M059J (cell line): Measurements from ENCODE around the gene LYRM2. TPM values are rescaled to one million over a fixed set of nuclear protein-coding genes. Genes with fewer than 3 reads are reported as not detected.

Experiments
- DNase-seq: peaks from one replicate; pipeline ENCODE4 v3.0.0-alpha.2; 2012; ENCODE audit warnings: low read depth
- total RNA-seq: library from RNA; depleted of rRNA; stranded (reverse); fragments of >200 nt; shearing (Covaris generic); gene quantifications from 2 replicates; pipeline ENCODE4 v1.2.3, GENCODE V29; 2014; rRNA removed

LYRM2 gene
- total RNA-seq, 1 experiment from 2014 or later, result 20.6 TPM

DNA sequence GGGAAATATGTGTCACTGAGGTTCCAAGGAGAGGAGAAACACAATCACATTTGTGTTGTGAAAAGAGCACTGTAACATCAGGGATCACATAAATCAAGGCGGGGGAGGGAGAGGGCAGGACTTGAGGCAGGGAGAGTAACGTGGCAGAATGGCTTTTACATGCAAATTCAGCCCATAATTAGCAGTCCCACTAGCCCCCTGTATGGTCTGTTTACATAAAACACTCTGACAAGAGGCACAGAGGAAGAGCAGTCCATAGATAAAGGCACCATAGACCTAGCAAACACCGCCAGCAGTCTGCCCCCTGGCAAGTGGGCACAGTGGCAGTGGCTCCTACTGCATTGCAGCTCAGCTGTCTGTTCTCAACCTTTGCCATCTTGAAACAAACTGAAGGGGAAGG, 82.7 kb downstream of the LYRM2 start:
- no peak for DNase-seq

DNA sequence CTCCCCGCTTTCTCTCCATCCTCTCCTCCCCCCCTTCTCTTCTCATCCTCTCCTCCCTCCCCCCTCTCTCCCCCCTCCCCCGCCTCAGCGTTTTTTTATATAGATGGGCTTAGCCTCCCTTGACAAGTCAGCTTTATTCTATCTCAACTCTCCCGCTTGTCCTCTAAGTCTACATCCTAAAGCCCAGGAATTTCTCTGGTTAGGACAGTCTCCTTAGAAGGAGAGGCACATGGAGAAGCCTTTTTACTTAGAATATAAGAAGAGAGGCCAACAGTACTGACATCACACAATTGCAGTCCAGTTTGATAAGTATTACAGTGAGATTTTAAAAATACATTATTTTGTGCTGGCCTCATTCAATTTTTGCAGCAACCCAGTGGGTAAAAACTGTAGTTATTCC, 83.5 kb downstream of the LYRM2 start:
- DNase-seq, result no peak

DNA sequence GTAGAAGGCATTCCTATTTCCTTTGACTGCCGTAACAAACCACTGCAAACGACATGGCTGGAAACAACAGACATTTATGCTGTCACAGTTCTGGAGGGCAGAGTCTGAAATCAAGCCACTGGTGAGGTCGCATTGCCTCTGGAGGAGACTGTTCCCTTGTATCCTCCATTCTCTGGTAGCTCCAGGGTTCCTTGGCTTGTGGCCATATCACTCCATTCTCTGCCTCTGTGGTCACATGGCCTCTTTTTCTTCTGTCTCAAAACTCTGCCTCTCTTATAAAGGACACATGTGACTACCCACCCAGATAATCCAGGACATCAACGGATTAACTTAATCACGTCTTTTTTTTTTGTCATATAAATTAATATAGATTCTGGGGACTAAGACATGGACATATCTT, 84.4 kb downstream of the LYRM2 start:
- no peak for DNase-seq

DNA sequence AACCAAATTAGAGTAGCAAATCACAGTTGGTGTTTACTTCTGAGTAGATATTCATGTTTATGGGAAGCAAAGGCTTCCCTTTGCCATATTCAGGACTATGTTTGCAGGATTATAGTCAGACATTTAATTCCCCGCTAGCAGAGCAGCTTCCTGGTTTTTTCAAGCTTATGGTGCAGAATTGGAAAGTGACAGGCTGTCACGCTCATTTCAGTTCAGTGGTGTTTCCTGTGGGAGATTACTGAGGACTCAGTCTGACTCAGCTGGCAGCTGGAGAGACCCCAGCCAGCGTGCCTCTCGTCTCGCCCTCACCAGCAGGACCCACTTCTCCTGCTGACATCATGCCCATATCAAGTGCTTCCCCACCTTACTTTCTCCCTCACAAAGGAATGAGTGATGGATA, 85.1 kb downstream of the LYRM2 start:
- DNase-seq, result no peak

DNA sequence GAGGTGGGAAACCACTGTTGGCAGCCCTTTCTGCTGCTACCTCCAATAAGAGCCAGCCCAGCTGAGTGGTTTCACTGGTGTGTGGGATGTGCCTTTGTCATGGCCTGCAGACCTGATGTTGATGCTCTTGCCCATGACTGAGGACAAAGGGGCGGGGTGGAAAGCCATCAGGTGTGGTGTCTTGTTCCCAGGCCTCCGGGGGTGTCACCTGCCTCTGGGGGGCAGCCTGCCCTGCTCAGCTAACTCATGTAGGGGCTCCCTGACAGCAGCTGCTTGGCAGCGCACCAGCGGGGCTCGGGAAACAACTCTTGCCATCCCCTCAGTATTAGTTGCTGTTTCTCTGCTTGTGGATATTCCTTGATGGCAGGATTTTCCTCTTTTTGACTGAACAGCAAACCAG, 91.3 kb downstream of the LYRM2 start:
- no peak for DNase-seq

DNA sequence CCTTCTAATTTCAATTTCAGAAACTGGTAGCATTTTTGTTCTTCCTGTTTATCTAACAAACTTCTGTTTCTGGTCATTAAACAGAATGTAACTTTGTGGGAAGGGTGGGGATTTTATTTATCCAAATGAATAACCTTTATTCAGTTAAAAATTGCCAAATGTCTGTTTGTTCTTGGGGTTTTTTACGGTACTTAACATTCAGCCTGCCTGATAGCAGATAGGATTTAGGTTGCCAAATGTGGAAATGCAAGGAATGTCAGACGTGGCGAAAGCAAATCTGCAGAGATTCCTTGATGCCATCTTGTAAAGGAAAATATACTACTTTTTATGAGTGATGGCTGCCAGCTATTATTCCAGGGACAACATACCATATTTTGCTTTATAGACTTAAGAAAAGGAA, 95.7 kb downstream of the LYRM2 start:
- no peak for DNase-seq

- DNase-seq, result no peak
These were observed 96.3 kb downstream of the LYRM2 start for GRCh38 chr6:89542081-89542857.

DNA sequence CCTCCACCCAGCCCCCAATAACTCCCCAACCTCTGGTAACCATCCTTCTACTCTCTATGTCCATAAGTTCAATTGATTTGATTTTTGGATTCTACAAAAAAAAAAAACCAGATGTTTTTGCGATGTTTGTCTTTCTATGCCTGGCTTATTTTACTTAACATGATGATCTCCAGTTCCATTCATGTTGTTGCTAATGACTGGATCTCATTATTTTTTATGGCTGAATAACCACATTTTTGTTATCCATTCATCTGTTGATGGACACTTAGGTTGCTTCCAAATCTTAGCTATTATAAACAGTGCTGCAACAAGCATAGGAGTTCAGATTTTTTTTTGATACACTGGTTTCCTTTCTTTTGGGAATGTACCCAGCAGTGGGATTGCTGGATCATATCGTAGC, 98.8 kb downstream of the LYRM2 start:
- DNase-seq, result no peak

GRCh38 chr6:89536231-89536630, 102.3 kb downstream of the LYRM2 start:
- no peak for DNase-seq

GRCh38 chr6:89530982-89531381, 107.6 kb downstream of the LYRM2 start:
- DNase-seq, result no peak

DNA sequence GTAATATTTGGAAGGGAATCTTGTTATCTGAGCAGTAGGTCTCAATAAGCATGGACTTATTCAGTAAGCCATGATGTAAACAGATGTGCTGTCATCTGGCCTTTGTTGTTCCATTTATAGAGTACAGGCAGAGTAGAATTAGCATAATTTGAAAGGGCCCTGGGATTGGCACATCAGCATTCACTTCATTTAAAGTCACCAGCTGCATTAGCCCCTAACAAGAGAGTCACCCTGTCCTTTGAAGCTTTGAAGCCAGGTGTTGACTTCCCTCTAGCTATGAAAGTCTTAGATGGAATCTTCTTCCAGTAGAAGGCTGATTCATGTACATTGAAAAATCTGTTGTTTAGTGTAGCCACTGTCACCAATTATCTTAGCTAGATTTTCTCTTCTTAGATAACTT, 109.7 kb downstream of the LYRM2 start:
- DNase-seq, result no peak

DNA sequence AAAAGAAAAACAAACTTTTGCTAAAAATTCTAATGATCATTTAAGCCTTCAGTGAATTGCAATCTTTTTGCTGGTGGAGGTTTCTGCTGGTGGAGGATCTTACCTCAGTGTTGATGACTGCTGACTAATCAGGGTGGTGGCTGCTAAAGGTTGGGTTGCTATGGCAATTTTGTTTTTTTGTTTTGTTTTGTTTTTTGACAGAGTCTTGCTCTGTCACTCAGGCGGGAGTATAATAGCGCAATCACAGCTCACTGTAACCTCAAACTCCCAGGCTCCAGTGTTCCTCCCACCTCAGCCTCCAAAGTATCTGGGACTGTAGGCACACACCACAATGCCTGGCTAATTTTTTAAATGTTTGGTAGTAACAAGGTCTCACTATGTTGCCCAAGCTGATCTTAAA, 110.9 kb downstream of the LYRM2 start:
- peak; percentile 18 for DNase-seq

DNA sequence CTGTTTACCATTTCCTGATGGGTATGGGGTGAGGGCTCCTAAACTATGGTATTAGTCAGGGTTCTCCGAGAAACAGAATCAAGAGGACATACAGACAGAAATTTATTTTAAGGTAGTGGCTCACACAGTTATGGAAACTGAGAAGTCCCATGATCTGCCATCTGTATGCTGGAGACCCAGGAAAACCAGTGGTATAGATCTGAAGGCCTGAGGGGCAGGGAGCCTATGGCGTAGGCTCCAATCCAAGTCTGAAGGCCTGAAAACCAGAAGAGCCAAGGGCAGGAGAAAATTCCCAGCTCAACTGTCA, 112.0 kb downstream of the LYRM2 start:
- DNase-seq, result no peak

GRCh38 chr6:89525786-89526562, 112.6 kb downstream of the LYRM2 start:
- DNase-seq, result no peak

- DNase-seq, result no peak
These were observed 115.8 kb downstream of the LYRM2 start for GRCh38 chr6:89522778-89523177.

DNA sequence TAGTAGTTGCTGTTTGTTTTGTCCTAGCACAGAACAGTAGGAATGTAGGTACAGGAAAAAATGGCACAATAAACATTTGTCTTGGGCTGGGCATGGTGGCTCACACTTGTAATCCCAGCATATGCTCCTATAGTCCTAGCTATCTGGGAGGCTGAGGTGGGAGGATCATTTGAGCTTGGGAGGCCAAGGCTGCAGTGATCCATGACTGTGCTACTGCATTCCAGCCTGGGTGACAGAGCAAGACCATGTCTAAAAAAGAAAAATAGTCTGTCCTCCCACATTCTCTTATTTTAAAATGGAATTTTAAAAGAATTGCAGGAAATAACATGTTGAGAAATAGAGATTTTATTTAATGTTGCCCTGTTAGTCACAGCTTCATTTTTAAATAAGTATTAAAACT, 117.8 kb downstream of the LYRM2 start:
- DNase-seq, result no peak

GRCh38 chr6:89518352-89519055, 120.0 kb downstream of the LYRM2 start:
- no peak for DNase-seq

Other genes with a start within 250 kb of the LYRM2 start
- gene RRAGD, start 226.5 kb downstream of the LYRM2 start, total RNA-seq, result 1.6 and 2.1 TPM in 2 replicates
- gene ANKRD6, start 205.6 kb downstream of the LYRM2 start, total RNA-seq, result 0.57 and 3.6 TPM in 2 replicates
- 3.5 and 8.7 TPM in 2 replicates for gene MDN1, start 181.0 kb upstream of the LYRM2 start, total RNA-seq
- 9.3 and 11.4 TPM in 2 replicates for gene CASP8AP2, start 191.1 kb upstream of the LYRM2 start, total RNA-seq